IPS-NIHi7 (cell line): ENCODE results near the gene FRMPD4.

Experiments
- DNase-seq: peaks from one replicate; pipeline ENCODE4 v3.0.0; 2012; ENCODE audit warnings: mixed read lengths; ENCODE audit errors: extremely low spot score

The FRMPD4 gene

GRCh38 chrX:12367254-12367653, 229.0 kb downstream of the FRMPD4 start:
- no peak for DNase-seq

GRCh38 chrX:12370497-12370986, 232.3 kb downstream of the FRMPD4 start:
- no peak for DNase-seq

- DNase-seq, result peak; percentile 19
These were observed 233.8 kb downstream of the FRMPD4 start for GRCh38 chrX:12372111-12372510.

DNA sequence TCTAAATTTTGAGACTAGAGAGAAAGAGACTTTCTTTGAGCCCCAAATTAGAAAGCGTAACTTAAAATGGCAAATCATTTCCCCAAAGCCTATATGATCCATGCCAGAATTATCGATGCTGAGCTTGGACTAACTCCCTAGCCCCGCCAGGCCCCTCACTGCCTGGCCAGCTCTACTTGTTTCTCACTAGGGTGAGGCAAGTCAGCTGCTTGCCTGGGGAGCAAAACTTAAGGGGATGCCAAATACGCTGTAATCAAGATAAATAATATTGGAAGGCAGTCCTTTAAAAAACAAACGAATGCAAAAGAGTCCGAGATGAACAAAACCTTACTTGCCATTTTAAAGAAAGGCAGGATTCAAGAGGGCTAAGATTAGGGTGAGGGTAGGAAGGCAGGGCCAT, 236.0 kb downstream of the FRMPD4 start:
- DNase-seq, result no peak

DNA sequence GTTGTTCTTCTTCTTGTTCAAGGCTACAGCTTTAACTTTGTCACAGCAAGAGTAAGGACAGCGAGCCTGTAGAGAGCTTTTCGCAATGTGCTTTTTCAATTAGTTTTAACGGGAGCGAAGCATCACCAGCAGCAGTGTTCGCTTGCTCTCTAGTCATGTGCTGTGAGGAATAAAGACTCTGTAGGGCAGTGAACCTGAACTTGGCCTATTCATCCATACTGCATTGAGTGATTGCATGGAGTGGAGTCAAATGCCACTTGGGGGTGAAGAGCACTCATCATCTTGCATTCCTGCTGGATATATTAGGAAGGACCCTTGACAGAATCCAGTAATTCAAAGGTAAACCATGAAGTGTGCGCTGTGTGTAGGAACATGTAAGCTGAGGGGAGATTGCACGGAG, 240.0 kb downstream of the FRMPD4 start:
- DNase-seq, result no peak

- no peak for DNase-seq
These were observed 240.4 kb downstream of the FRMPD4 start for GRCh38 chrX:12378706-12379105.

GRCh38 chrX:12379671-12380070, 241.4 kb downstream of the FRMPD4 start:
- DNase-seq, result no peak

GRCh38 chrX:12383196-12383595, 244.9 kb downstream of the FRMPD4 start:
- peak; percentile 75 for DNase-seq

GRCh38 chrX:12390301-12390700, 252.0 kb downstream of the FRMPD4 start:
- DNase-seq, result no peak

DNA sequence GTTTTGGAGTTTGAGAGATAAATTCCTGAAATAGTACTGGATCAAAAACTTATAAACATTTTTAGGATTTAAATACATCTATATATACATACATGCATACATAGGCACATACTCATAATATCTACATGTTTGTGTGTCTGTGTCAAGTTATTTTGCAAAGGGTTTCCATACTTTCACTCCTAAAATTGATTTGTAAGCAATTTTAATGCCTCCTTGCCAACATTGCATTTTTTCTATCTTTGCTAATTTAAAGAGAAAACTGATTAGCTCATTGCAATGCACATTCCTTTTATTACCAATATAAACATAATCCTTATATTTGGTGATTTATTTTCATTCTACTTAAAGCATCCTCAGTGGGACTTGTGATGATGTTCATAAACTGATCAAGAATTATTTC, 258.3 kb downstream of the FRMPD4 start:
- DNase-seq, result no peak

DNA sequence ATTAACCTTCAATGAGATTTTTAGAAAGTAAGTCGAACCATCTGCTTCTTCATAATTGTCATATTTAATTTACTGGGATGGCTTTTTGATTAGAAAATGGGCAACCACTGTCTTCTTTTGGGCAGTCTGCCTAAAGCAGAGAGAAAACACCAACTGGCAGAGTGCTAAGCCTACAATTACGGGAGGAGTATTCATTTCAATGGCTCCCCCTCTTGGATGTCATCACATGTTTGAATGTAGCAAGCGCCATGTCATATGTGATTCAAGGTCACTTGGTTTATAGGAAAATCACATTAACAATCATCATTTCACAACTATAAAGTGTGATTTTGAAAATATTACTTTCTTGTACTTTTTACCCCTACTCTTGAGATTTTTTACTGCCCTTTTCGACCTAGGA, 261.9 kb downstream of the FRMPD4 start:
- DNase-seq, result no peak

- DNase-seq, result no peak
These were observed 263.0 kb downstream of the FRMPD4 start for GRCh38 chrX:12401252-12401651.

GRCh38 chrX:12403474-12404082, 265.3 kb downstream of the FRMPD4 start:
- no peak for DNase-seq

DNA sequence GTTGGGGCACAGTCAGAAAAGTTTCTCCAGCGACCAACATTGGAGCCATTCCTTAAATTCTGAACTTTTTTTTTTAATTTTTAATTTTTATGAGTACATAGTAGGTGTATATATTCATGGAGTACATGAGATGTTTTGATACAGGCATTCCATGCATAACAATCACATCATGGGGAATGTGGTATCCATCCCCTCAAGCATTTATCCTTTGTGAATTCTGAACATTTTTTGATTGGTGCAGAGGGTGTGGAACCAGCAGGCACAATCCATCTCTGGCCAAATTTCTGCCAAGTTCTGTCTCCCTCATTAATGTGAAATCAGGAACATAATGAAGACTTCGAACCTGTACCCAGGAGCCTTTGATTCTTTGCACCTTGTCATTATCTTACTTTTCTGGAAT, 267.0 kb downstream of the FRMPD4 start:
- no peak for DNase-seq

DNA sequence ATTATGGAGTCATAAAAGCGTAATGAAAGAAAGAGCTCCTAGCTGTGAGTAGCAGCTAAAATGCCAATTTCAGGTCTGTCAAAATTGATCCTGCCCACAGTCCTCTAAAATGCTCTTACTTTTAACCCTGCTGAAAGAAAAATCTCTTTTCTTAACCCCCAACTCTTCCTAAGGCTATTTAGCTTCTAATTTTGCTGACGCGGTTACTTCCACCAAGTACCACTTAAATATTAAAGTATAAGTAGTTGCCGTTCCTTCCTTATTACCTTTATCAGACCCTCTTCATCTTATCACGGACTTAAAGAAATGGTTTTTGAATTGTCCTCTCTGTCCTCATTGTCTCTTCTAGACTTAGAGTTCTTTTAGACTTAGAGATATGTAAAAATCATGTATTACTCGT, 272.2 kb downstream of the FRMPD4 start:
- no peak for DNase-seq

- no peak for DNase-seq
These were observed 273.6 kb downstream of the FRMPD4 start for GRCh38 chrX:12411831-12412230.

DNA sequence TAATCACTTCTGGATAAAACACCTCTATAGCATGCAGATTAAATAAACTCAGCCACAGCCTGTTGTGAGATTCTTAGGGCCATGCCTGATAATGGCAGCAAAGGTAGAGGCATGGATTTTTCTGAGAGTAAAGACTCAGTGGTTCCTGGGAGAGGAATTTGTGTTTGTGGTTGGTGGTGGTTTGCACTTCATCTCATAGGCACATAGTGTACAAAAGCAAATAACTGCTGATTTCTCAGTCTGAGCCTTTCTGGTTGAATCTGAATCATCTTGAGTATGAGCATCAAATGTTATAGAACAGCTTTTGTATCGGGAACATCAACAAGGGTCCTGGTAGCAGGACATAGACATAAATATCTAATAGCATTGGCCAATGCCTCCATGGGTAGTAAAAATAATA, 274.3 kb downstream of the FRMPD4 start:
- DNase-seq, result no peak

DNA sequence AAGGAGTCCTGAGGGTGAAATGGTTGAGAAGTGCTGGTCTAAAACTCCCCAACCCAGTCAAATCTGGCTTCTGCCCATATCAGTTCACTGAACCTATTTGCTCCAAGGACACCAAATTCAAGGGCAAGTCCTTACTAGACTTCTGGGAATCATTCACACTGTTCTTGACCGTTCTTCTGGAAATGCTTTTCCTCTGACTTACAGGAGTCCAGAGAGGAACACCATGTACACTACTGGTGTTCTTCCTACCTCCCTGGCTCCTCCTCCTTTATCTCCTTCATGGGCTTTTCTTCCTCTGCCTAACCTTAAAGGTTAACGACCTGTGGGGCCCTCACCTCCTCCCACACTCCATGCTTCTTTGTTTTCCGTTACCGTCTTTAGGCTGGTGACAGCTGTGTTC, 281.3 kb downstream of the FRMPD4 start:
- no peak for DNase-seq

DNA sequence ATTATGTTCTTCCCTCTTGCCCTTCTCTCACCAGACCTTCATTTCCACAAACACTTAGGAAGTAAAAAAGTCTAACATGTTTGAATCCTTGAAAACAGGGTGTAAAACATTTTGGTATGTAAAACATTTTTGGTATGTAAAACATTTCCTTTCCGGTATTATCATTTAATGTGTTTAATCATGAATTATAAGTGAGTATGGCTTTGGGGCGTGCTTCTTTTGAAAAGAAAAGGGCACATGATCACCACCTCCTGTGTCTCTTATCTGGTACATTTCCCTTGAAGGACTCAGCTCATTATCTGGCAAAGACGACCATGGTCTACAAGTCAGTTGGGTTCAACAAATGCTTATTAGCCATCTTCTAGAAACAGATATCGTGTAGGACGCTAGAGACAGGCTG, 283.6 kb downstream of the FRMPD4 start:
- no peak for DNase-seq

GRCh38 chrX:12423346-12423745, 285.1 kb downstream of the FRMPD4 start:
- no peak for DNase-seq

DNA sequence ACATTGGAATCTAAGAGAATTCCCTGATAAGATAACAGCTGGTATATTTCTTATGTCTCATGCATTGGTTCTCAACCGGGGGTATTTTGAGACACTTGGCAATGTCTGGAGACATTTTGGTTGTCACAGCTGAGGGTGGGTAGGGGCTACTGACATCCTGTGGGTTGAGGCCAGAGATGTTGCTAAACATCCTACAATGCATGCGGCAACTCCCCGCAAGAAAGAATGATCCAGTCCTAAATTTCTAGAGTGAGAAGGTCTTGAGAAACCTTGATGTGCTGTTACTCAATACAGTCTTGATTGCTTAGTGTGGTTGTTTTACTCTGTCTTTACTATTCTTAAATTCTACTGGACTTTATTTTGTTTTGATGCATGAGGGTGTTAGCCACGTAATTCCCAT, 287.2 kb downstream of the FRMPD4 start:
- no peak for DNase-seq

GRCh38 chrX:12426420-12426819, 288.1 kb downstream of the FRMPD4 start:
- no peak for DNase-seq

DNA sequence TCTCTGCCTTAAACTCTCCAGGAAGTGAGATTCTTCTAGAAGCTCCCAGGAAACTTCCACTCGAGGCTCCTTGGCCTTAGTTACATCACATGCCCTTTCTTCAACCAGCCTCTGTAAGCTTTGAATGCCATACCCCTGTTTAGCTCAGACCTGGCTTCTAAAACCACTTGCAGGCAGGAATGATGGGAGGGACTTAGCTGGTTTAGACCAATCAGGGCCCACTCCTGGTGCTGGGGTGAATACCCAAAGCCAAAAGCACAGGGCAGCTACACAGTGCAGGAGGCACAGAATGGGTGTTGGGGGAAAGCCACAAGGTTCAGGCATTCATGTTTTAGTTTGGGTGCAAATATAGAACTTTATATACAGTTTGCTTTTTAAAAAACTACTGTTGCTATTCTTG, 296.2 kb downstream of the FRMPD4 start:
- peak; percentile 29 for DNase-seq

DNA sequence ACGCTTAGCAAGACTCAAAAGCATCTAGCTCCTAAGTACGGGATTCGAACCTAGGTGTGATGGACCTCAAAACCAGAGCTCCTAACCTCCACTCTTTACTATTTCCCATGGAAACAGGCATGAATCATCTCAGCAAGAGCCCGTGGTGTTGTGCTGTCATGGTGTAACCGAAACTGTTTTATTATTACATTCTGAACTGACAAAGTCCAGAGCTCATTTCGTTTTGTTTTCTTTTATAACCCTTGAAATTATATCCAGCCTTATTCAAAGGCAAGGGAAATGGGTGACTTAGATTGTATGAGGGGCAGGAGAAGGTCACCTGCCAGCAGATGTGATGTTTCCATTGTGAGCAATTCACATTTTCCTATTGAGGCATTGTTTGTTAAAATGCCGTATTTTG, 301.1 kb downstream of the FRMPD4 start:
- no peak for DNase-seq
